ENCODE measurements around the gene ROBO3.

The ROBO3 gene

GRCh38 chr11:124859171-124859570 is 6.1 kb upstream of the ROBO3 start:
- DNase-seq = no peak

- DNase-seq = no peak
These were observed 3.6 kb upstream of the ROBO3 start for GRCh38 chr11:124861670-124862069.

- DNase-seq = no peak
These were observed 2.0 kb upstream of the ROBO3 start for GRCh38 chr11:124863137-124863825.

GRCh38 chr11:124863826-124864165 is 1.4 kb upstream of the ROBO3 start:
- DNase-seq = no peak

GRCh38 chr11:124864176-124864891 is 898 bp upstream of the ROBO3 start:
- DNase-seq = no peak

GRCh38 chr11:124864892-124865180 is 396 bp upstream of the ROBO3 start:
- DNase-seq = no peak

GRCh38 chr11:124865902-124866851 is 945 bp downstream of the ROBO3 start:
- DNase-seq = no peak

- no peak for DNase-seq
These were observed 2.5 kb downstream of the ROBO3 start for GRCh38 chr11:124867700-124868099.

GRCh38 chr11:124868331-124869274 is 3.4 kb downstream of the ROBO3 start:
- DNase-seq = no peak

- DNase-seq = no peak
These were observed 4.1 kb downstream of the ROBO3 start for GRCh38 chr11:124869331-124869730.

- DNase-seq = no peak
These were observed 4.7 kb downstream of the ROBO3 start for GRCh38 chr11:124869856-124870387.

GRCh38 chr11:124870430-124870829 is 5.2 kb downstream of the ROBO3 start:
- no peak for DNase-seq

- DNase-seq = no peak
These were observed 7.0 kb downstream of the ROBO3 start for GRCh38 chr11:124872280-124872679.

- DNase-seq = no peak
These were observed 7.5 kb downstream of the ROBO3 start for GRCh38 chr11:124872741-124873140.

GRCh38 chr11:124873951-124874350 is 8.7 kb downstream of the ROBO3 start:
- DNase-seq = no peak

- DNase-seq = no peak
These were observed 9.5 kb downstream of the ROBO3 start for GRCh38 chr11:124874571-124875255.

- no peak for DNase-seq
These were observed 10.2 kb downstream of the ROBO3 start for GRCh38 chr11:124875401-124875800.

- DNase-seq = no peak
These were observed 10.9 kb downstream of the ROBO3 start for GRCh38 chr11:124875943-124876817.

GRCh38 chr11:124876818-124877630 is 11.8 kb downstream of the ROBO3 start:
- no peak for DNase-seq

- no peak for DNase-seq
These were observed 12.3 kb downstream of the ROBO3 start for GRCh38 chr11:124877631-124877909.
